GM18868 (cell line): Measurements from ENCODE around the gene PKP3.
"Not testable (repeated sequence)": the region's sequence is repeated elsewhere in the genome, so short reads cannot be mapped to it uniquely, and the experiment has no call there.

Experiments
- ATAC-seq: cut with Tn5 transposase; IDR thresholded peaks from one replicate; pipeline ENCODE4 v1.9.1; 2021; ENCODE audit warnings: mild to moderate bottlenecking, moderate library complexity; ENCODE audit not compliant: unreplicated experiment

Gene PKP3

DNA sequence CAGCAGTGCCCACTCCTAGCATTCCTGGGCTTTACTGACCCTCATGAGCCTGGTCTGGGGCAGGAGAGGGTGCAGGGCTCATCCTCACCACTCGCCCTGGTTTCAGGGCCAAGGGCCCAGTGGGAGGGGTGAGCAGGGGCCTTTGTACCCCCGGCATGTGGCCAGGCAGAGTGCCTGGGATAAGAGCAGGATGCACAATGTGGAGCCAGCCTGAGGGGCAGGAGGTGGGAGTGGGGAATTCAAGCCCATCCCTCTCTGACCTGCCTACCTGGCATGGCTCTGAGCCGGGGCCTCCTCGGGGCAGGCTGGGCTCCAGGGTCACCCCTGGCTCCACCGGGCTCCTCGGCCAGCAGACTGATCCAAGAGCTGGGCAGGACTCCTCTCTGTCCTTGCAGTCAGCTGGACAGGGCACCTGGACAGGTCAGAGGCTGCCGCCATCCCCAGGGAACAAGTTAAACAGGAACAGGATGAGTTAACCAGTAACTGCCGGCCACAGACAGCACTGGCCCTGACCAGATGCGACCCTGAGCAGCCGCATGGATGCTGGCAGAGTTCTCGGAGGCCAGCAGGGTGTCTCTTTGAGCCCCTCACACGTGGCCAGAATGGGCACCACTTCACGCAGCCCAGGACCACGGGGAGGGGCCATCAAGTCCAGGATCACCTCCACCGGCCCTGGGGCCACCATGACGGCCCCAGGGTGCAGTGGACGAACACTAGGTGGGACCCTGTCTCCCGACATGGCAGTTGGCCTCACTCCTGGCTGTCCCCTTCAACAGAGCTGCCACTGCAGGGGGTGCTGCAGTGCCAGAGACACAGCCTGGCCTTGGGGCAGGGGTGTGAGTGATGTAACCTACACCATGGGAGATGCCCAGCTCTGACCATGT lies 15.8 kb downstream of the PKP3 start:
- ATAC-seq, result no peak

DNA sequence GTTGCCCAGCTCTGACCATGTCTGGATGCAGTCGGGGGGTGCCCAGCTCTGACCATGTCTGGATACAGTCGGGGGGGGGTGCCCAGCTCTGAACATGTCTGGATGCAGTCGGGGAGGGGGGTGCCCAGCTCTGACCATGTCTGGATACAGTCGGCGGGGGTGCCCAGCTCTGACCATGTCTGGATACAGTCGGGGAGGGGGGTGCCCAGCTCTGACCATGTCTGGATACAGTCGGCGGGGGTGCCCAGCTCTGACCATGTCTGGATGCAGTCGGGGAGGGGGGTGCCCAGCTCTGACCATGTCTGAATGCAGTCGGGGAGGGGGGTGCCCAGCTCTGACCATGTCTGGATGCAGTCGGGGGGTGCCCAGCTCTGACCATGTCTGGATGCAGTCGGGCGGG lies 16.7 kb downstream of the PKP3 start:
- not testable (repeated sequence) for ATAC-seq

GRCh38 chr11:411520-411919 lies 17.5 kb downstream of the PKP3 start:
- not testable (repeated sequence) for ATAC-seq

GRCh38 chr11:412641-413119 lies 18.7 kb downstream of the PKP3 start:
- ATAC-seq, result no peak

DNA sequence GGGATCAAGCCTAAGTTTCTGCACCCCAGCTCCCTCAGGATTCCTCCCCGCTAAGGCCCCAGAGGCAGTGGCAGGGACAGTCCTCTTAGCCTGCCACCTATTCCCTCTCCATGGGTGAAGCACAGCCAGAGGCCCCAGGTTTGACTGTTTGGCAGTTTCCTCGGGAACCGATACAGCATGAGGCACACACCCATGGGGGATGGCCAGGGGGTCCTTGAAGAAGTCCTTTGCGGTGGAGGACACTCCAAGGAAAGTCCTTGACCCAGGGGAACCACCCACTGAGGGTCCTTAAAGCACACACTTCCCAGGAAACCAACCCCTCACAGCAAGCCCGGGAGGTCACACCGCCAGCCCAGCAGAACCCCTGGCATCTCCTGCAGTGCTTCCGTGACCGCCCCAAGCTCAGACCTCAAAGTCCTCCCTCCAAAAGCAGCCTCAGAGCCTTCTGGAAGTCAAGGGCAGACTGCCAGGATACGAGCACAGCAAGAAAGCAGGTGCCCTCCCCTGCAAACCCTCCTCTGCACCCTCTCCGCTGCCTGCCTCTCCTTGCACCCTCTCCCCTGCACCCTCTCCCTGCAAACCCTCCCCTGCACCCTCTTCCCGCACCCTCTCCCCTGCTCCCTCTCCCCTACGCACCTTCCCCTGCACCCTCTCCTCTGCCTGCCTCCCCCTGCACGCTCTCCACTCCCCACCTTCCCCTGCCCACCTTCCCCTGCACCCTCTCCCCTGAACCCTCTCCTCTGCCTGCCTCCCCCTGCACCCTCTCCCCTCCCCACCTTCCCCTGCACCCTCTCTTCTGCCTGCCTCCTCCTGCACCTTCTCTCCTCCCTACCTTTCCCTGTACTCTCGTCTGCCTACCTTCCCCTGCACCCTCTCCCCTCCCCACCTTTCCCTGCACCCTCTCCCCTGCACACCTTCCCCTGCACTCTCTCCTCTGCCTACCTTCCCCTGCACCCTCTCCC lies 19.4 kb downstream of the PKP3 start:
- ATAC-seq, result no peak

- no peak for ATAC-seq
Observed at GRCh38 chr11:414318-414857, 20.4 kb downstream of the PKP3 start.

DNA sequence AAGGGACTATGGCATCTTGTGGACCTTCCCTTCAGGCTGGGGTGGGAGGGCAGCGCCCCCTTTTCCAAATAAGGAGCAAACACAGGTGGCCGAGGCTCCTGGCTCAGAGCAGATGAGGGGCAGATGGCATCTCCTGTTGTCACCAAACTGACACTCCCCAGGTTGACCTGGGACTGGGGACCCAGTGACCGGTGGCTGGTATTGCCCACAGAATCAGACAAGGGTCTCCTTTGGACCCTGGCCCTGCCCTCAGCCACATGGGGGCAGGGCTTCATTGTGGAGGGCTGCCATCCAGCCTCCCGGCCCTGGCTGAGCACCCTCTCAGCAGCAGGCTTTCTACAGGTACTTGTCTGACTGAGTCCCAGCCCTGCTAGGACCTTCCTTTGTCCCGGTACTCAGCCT lies 21.6 kb downstream of the PKP3 start:
- no peak for ATAC-seq

DNA sequence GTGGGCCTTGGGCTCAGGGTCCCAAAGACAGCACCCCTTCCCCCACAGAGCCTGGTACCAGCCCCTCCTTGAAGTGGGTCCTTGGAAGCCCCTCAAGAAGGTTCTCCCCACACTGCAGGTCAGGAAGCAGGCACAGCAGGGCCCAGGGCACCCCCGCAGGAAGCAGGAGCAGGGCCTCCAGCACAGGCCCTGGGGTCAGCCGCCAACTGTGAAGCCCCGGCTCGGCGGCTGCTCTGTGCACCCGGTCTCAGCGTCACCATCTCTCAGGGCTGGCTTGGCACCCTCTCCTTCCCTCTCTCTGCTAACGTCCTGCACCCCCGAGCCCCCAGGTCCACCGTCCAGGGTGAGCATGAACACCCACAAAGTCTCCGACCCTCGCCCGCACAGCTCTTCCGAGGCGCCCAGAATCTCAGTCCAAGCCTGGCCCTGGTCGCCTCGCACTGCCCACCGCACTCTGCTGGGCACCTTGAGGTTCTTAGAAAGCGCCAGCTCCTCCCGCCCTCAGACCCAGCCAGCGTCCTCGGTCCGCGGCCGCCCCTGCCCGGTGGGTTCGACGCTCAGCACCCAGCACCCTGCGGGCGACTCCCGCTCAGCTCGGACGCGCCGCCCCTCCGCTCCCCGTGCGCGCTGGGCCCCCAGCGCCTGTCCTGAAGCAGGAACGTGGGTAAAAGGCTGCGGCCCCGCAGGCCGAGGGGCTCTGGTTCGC lies 22.2 kb downstream of the PKP3 start:
- no peak for ATAC-seq

GRCh38 chr11:416757-417621 lies 23.0 kb downstream of the PKP3 start:
- ATAC-seq, result no peak

- no peak for ATAC-seq
Observed at GRCh38 chr11:417652-418342, 23.8 kb downstream of the PKP3 start.

- no peak for ATAC-seq
Observed at GRCh38 chr11:418343-419247, 24.6 kb downstream of the PKP3 start.

- ATAC-seq, result no peak
Observed at GRCh38 chr11:419248-420005, 25.4 kb downstream of the PKP3 start.

GRCh38 chr11:420054-420910 lies 26.3 kb downstream of the PKP3 start:
- ATAC-seq, result no peak

DNA sequence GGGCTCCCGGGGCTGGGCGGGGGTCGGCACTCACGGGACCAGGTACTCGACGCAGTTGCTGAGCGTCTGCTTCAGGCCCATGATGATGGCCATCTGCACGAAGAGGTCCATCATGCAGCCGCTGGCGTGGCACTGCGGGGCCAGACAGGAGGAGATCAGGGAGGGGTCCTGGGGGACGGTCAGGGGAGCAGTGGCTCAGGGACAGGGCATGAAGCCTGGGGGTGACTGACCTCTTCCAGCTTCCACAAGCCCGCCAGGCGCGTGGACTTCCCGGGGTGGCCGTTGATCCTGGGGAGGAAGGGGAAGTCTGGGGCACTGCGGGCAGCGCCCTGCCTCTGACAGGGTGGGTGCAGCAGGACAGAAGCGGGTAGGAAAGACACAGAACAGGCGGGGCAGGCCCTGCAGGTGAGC lies 26.9 kb downstream of the PKP3 start:
- ATAC-seq, result no peak

GRCh38 chr11:422249-422656 lies 28.2 kb downstream of the PKP3 start:
- ATAC-seq, result no peak

DNA sequence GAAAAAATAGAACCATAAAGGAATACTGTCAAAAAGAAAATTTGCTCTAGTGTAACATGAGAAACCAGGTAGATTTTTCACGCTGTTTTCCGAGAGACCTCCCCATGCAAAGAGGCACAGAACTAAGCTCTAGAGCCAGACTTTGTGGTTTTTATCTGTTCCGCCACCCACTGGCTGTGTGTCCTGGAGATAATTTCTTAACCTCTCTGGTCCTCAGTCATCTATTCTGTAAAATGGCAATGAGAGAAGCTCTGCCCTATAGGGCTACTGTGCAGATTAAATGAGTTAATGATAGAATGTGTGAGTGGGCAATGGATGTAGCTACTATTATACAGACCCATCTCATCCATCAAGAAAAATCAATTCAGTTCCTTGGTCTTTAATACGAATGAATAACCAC lies 30.2 kb downstream of the PKP3 start:
- ATAC-seq, result no peak
